Mesothelial cell of epicardium (in vitro differentiated cells): ENCODE data around the gene TCF20. TPM values are rescaled to one million over a fixed set of nuclear protein-coding genes. Genes with fewer than 3 reads are reported as not detected.

Source experiments
- DNase-seq, 2 experiments: peaks; one replicate each; pipeline ENCODE4 v3.0.0; 2021; ENCODE audit warnings: low spot score in 2 of 2; ENCODE audit not compliant: unreplicated experiment in 2 of 2
- H3K27ac Mint-ChIP-seq: 2 replicates; pipeline ENCODE4 v1.8.0; 2021; ENCODE audit warnings: mixed read lengths
- H3K27me3 Mint-ChIP-seq: 2 replicates; pipeline ENCODE4 v1.8.0; 2021; ENCODE audit warnings: low read depth, mixed read lengths
- H3K36me3 Mint-ChIP-seq: 2 replicates; pipeline ENCODE4 v1.8.0; 2021; ENCODE audit warnings: mixed read lengths
- H3K4me1 Mint-ChIP-seq: 2 replicates; pipeline ENCODE4 v1.8.0; 2021; ENCODE audit warnings: mixed read lengths
- H3K4me3 Mint-ChIP-seq: 2 replicates; pipeline ENCODE4 v1.8.0; 2021; ENCODE audit warnings: mild to moderate bottlenecking, moderate library complexity, mixed read lengths
- H3K9me3 Mint-ChIP-seq: 2 replicates; pipeline ENCODE4 v1.8.0; 2021; ENCODE audit warnings: mixed read lengths
- CTCF ChIP-seq: fragments of 200-600 bp; sonication (generic); IDR thresholded peaks from one replicate; pipeline ENCODE4 v1.5.0; 2021; ENCODE audit warnings: antibody characterized with exemption; ENCODE audit not compliant: unreplicated experiment
- total RNA-seq: library from RNA; stranded (reverse); gene quantifications from 3 replicates; pipeline ENCODE4 v1.2.1, GENCODE V29; 2021

The TCF20 gene
- total RNA-seq, 1 donor from 2014 or later = 82.2 TPM

- no peaks in the 10 kb centered on the region for H3K9me3 Mint-ChIP-seq
- H3K4me3 Mint-ChIP-seq = peak overlapping the region; percentile 46
- H3K4me1 Mint-ChIP-seq = peaks cover 67% of the 10 kb centered on the region
- DNase-seq = peak in 1 of 2 experiments; percentile 74
- peak overlapping the region; percentile 91 for H3K27ac Mint-ChIP-seq
- H3K27me3 Mint-ChIP-seq = peaks cover 6% of the 10 kb centered on the region
- TF ChIP-seq CTCF = no peak
- H3K36me3 Mint-ChIP-seq = no peaks in the 10 kb centered on the region
Measured at GRCh38 chr22:42303396-42304323, 33.2 kb upstream of the TCF20 start.

GRCh38 chr22:42301742-42302102, 31.3 kb upstream of the TCF20 start:
- Mint-ChIP-seq H3K36me3 (no peaks in the 10 kb centered on the region), H3K9me3 (no peaks in the 10 kb centered on the region), H3K27ac (peak overlapping the region; percentile 30), H3K4me3 (no peak overlapping the region), H3K27me3 (peaks cover 6% of the 10 kb centered on the region), H3K4me1 (peaks cover 77% of the 10 kb centered on the region)
- DNase-seq = no peak
- no peak for TF ChIP-seq CTCF

DNA sequence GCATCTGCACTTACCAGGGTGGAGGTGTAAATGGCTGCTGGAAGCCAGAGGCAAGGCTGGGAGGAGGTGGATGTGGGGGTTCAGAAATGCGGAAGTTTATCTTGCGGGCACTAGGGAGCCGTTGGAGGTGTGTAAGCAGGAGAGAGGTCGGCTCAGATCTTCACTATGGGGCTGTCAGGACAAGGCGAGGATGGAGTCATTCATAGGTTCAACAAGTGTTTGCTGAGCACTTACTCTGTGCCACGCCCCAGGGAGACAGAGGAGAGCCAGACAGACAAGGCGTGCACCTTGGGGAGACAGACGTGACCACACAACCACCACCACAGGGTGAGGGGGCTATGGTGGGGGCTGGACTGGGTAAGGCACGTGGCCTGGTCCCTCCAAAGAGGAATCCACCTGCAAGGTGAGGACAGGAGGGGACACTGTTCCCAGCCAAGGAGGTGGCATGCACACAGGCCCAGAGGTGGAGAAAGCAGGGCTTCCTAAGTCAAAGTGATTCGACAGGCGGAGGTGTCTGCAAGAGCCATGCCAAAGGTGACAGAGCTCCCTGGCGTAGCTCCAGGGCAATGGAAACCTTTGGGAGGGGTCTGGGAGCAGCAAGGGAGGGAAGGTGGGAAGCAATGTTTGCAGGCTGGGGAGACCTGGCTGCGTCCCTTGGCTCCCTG, 30.8 kb upstream of the TCF20 start:
- Mint-ChIP-seq H3K36me3 (no peaks in the 10 kb centered on the region), H3K4me1 (peaks cover 77% of the 10 kb centered on the region), H3K4me3 (peak overlapping the region; percentile 9), H3K27me3 (peaks cover 6% of the 10 kb centered on the region), H3K9me3 (no peaks in the 10 kb centered on the region), H3K27ac (peak overlapping the region; percentile 97)
- no peak for TF ChIP-seq CTCF
- DNase-seq = no peak

DNA sequence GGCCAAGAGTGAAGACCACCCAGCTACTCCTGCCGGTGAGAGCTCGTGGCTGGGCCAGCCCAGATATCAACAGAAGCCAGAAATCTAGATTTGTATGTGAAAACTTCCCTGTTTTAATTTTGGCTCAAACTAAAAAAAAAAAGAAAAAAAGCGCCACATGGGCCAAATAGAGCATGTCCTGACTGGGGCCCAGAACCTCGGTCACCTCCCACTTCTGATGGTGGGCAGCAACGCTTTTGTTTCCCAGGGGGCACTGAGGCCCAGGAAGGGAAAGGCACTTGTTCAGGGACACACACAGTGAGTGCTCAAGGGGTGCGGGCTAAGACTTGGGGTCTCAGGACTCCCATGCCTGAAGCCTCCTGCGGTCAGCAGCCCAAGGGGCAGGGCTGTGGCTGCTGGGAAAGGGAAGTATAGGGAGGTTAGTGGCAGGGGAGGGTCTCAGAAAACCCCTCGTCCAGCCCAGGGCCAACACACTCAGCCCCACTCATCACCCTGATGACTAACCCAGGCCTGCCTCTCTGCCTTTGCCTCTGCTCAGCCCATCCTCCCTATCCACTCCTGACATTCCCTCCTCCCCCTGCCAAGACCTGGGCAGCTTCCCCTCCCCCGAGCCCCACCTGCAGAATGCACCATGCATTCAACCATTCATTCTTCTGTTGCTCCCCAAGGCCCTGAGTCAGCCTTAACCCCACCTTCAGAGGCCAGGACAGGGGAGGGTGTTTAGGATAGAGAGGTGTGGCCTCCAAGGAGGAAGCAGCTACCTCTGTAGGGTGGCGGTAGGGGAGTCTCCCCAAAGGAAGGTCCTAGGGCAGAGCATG, 30.0 kb upstream of the TCF20 start:
- peak overlapping the region; percentile 97 for H3K27ac Mint-ChIP-seq
- H3K9me3 Mint-ChIP-seq = no peaks in the 10 kb centered on the region
- DNase-seq = no peak
- TF ChIP-seq CTCF = no peak
- peaks cover 6% of the 10 kb centered on the region for H3K27me3 Mint-ChIP-seq
- peak overlapping the region; percentile 51 for H3K4me3 Mint-ChIP-seq
- peaks cover 77% of the 10 kb centered on the region for H3K4me1 Mint-ChIP-seq
- H3K36me3 Mint-ChIP-seq = no peaks in the 10 kb centered on the region

DNA sequence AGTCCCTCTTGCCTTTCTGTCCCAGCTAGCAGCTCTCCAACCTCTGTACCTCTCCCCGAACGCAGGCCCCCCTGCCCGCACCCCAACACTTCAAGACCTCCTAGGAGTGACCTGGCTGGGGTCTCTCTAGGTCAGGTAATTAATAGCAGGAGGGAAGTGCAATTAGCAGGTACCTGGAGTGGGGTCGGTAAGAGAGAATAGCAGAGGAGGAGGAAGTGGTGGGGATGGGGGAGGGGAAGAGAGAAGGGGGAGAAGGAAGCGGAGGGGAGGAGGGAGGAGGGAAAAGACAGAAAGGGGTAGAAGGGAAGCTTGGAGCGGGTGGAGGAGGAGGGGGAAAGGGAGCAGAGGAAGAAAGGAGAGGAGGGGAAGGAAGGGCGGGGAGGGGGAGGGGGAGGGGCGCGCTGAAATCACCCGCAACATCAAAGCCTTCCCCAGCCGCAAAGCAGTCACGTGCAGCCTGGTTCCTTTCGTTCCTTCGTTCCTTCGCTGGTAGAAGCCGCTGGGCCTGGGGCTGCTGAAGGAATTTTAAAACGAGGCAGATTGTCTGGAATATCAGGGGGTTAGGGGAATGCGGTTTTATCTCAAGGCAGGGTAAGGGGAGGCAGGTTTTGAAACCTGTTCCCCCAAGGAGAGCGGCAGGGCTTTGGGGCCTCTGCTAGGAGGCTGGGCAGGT, 29.3 kb upstream of the TCF20 start:
- Mint-ChIP-seq H3K27me3 (peaks cover 6% of the 10 kb centered on the region), H3K4me3 (peak overlapping the region; percentile 51), H3K36me3 (no peaks in the 10 kb centered on the region), H3K27ac (peak overlapping the region; percentile 97), H3K4me1 (peaks cover 70% of the 10 kb centered on the region), H3K9me3 (no peaks in the 10 kb centered on the region)
- TF ChIP-seq CTCF = no peak
- peak; percentile 74 to 85 for DNase-seq
